Esophagus muscularis mucosa (tissue), 3 donors: ENCODE results near the gene SPATA2L.

Experiments
- POLR2A ChIP-seq: fragments of 450-650 bp; IDR thresholded peaks from one replicate; pipeline ENCODE4 v1.6.1; 2017; ENCODE audit warnings: antibody characterized with exemption, moderate library complexity, mild to moderate bottlenecking, low read depth
- POLR2AphosphoS5 ChIP-seq, 2 donors: sonication (generic); formaldehyde crosslinking; IDR thresholded peaks; one replicate each; pipeline ENCODE4 v1.6.1; 2017; ENCODE audit warnings: antibody characterized with exemption in 2 of 2
- TF ChIP-seq, protein P1 (sequence below), 3 experiments: fragments of 200-600 bp in 2 of 3; fragments of 450-650 bp in 1 of 3; sonication (generic) in 2 of 3; IDR thresholded peaks; one replicate each; pipeline ENCODE4 v1.5.1; 2017 to 2019; ENCODE audit warnings: antibody characterized with exemption in 3 of 3, mild to moderate bottlenecking in 2 of 3, moderate library complexity in 1 of 3

- TF ChIP-seq, protein P1, sequence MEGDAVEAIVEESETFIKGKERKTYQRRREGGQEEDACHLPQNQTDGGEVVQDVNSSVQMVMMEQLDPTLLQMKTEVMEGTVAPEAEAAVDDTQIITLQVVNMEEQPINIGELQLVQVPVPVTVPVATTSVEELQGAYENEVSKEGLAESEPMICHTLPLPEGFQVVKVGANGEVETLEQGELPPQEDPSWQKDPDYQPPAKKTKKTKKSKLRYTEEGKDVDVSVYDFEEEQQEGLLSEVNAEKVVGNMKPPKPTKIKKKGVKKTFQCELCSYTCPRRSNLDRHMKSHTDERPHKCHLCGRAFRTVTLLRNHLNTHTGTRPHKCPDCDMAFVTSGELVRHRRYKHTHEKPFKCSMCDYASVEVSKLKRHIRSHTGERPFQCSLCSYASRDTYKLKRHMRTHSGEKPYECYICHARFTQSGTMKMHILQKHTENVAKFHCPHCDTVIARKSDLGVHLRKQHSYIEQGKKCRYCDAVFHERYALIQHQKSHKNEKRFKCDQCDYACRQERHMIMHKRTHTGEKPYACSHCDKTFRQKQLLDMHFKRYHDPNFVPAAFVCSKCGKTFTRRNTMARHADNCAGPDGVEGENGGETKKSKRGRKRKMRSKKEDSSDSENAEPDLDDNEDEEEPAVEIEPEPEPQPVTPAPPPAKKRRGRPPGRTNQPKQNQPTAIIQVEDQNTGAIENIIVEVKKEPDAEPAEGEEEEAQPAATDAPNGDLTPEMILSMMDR (IDR thresholded peaks at IDR 0.05), result no peak
- TF ChIP-seq POLR2A, result no peak
- TF ChIP-seq POLR2AphosphoS5 (IDR thresholded peaks at IDR 0.05), result no peak
Measured at GRCh38 chr16:89695086-89695874, 6.2 kb downstream of the SPATA2L start.
